Loucy (cell line): ENCODE data around the gene RPL4.

Experiments
- EZH2phosphoT487 ChIP-seq: fragments of 200-600 bp; IDR thresholded peaks from 2 replicates; pipeline ENCODE4 v1.6.1; 2018; ENCODE audit warnings: antibody characterized with exemption, mild to moderate bottlenecking, moderate library complexity, borderline replicate concordance
- TF ChIP-seq, protein P1 (sequence below): fragments of 200-600 bp; sonication (generic); conservative IDR thresholded peaks from 2 replicates; pipeline ENCODE4 v1.5.1; 2014; ENCODE audit warnings: mild to moderate bottlenecking, antibody characterized with exemption, low read length

GRCh38 chr15:66474135-66474534 lies 30.5 kb downstream of the RPL4 start:
- TF ChIP-seq, protein P1, sequence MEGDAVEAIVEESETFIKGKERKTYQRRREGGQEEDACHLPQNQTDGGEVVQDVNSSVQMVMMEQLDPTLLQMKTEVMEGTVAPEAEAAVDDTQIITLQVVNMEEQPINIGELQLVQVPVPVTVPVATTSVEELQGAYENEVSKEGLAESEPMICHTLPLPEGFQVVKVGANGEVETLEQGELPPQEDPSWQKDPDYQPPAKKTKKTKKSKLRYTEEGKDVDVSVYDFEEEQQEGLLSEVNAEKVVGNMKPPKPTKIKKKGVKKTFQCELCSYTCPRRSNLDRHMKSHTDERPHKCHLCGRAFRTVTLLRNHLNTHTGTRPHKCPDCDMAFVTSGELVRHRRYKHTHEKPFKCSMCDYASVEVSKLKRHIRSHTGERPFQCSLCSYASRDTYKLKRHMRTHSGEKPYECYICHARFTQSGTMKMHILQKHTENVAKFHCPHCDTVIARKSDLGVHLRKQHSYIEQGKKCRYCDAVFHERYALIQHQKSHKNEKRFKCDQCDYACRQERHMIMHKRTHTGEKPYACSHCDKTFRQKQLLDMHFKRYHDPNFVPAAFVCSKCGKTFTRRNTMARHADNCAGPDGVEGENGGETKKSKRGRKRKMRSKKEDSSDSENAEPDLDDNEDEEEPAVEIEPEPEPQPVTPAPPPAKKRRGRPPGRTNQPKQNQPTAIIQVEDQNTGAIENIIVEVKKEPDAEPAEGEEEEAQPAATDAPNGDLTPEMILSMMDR: no peak
- TF ChIP-seq EZH2phosphoT487: no peak
